HG03196 (cell line): ENCODE data around the gene ATG7.
"Not testable (repeated sequence)": the region's sequence is repeated elsewhere in the genome, so short reads cannot be mapped to it uniquely, and the experiment has no call there.

ENCODE experiments used
- ATAC-seq: cut with Tn5 transposase; IDR thresholded peaks from one replicate; pipeline ENCODE4 v1.9.1; 2021; ENCODE audit not compliant: unreplicated experiment

Gene ATG7

DNA sequence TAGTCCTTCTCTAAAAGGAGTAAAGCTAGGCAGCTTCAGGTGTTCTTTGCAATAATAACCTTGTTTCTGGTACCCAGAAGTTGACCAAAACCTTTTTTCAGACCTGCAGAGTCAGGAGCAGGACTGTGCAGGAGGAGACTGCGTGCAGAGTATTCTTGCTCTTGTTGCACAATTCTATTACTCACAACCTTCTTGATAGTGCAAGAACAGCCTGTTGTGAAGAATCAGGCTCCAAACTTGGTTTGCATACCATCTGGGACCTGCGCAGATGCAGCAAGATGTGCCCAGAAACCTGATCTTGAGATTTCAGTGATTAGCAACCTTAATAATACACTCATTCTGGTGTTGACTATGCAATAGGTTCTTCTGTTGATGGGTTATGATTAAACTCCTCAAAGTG, 111.9 kb downstream of the ATG7 start:
- ATAC-seq, result no peak

DNA sequence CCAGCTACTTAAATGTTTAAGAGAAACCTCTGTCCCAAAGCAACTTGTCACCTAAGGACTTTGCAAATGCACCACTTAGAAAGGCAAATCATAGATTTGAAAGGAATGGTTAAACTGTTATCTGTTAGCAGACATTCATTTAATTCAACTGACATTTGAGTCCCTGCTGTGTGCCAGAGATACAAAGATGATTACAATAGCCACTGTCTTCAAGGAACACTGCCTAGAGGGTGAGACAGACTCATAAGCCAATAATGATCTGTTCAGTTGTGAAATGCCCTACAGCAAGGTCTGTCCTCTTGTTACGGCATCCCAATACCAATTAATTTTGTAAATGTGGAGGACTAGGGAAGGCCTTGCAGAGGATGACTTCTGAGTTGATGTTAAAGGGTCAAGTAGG, 113.1 kb downstream of the ATG7 start:
- ATAC-seq, result no peak

GRCh38 chr3:11385891-11386290, 113.7 kb downstream of the ATG7 start:
- no peak for ATAC-seq

DNA sequence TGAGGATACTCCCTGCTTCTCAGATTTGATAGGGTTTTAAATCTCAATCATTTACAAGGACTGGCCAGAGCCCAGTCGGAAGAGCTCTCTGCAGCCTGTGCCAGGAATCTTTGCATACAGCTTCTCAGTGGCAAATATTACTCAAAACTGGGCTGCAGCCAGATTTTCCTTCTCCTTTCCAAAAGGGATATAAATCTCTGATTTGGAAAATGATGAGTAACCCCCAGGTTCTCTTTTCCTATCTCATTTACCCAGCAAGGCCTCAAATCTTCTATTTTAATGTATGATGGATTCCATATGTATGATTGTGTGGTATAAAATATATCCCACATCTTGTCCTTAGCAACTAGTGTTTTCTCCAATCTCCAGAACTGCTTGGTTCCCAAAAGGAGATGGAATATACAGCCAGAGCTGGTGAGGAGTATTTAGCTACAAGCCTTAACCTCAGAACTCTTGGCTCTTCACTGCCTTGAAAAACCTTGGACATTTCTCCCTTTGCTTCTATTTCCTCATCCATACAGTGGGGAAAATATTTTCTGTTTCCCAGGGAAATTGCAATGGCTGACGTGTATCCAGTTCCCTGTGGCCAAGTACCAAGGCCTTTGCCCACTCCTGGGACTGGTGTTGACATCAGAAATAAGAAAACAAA, 114.4 kb downstream of the ATG7 start:
- no peak for ATAC-seq

DNA sequence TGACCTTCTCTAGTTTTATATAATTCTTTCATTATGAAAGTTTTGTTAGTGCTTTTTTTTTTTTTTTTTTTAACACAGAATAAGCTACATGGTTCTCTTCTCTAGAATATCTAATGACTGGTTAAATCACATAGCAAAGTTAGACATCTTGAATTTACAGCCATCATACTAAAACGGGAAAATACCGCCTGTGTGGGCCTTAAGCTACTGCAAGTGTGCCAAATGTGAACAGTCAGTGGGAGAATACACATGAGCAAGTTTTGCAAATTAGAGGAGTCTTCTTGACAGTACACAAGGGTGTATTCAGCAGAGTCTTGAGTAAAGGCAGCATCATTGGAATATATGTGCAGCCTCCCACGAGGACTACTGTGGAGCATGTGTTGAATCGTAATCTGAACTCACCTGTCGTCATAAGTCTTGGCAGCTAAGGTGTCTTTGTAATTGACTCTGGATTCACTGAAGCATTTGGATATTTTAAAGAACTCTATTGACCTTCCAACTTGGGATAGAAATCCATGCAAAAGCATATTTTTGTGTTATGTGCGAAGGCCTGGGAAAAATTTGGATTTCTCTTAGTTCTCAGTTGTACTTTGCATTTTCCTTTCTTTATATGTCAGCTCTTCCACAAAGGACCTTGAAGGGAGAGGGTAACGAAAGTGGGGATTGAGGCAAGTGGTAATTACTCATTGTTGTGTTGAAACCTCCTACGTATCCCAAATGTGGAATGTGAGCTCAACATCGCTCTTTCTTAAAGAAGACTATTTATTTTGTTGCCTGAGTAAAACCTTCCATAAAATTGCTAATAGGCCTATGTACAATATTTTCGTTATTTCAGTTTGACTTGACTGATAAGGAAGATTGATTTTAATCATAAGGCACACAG, 117.4 kb downstream of the ATG7 start:
- ATAC-seq, result no peak

DNA sequence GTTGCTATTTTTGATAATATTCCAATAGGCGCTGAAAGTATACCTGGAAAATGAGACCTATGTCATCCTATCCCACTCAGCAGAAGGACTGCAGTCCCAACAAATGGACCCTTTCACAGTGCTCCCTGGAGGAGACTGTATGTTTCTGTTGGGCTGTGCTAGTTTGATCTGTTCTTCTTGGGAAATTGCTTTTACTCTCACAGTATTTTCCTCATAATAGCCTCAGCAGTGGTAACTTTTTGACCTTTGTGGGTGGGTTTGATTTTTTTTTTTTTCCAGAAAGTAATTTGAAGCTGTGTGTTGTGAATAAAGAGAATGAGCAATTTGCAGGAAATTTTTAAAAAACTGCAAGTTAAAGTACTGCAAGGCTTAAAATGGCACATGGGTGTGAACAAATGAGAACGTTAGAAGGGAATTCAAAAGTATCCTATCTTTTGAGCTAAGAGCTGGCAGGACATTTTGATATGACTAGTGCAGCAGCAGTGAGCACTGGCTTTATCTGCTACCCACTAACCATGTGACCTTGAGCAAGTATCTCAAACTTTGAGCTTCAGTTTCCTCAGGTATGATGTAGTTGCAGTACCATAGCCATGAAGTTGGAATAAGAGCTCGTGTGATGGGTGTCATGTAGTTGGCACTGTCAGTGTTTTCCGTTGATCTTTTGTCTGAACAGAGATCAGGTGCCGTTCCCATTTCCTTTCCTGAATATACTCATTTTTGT, 118.4 kb downstream of the ATG7 start:
- no peak for ATAC-seq

- ATAC-seq, result no peak
These were observed 119.1 kb downstream of the ATG7 start for GRCh38 chr3:11391174-11391879.

GRCh38 chr3:11392014-11392859, 120.0 kb downstream of the ATG7 start:
- no peak for ATAC-seq

GRCh38 chr3:11392860-11393114, 120.6 kb downstream of the ATG7 start:
- no peak for ATAC-seq

- ATAC-seq, result no peak
These were observed 121.2 kb downstream of the ATG7 start for GRCh38 chr3:11393401-11393800.

DNA sequence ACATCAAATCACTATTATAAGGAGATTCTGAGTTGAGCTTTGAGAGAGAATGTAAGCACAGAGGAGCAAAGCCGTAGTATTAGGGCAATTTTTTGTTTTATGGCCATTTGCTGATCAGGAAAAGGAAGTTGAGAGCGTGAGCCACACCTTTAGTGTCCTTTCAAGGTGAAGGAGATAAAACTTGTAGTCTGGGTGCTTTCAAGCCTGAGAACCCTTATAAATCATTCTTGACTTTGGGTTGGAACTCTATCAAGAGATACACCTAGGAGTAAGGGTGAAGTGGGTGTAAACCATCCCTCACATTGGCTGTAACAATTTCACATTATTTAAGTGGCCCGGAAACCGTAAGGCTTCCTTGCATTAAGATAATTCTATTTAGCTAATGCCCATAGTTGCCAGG, 122.2 kb downstream of the ATG7 start:
- ATAC-seq, result no peak

DNA sequence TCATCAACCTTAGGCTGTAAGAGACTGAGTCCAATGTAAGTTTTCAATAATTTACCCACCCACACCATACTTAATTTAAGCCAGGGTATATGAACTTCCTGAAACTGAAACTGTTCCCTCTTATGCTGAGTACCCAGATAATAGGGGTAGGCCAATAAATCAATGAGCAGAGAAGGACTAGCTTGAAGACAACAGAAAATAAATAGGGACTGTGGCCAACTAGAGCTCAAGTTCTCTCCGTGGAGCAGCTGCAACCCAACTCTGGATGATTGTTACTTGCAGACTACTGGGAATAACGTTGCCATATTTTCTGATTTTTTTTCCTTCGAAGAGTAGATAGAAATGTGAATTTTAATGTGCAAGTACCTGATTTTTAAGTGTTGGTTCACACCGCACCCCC, 128.0 kb downstream of the ATG7 start:
- no peak for ATAC-seq

DNA sequence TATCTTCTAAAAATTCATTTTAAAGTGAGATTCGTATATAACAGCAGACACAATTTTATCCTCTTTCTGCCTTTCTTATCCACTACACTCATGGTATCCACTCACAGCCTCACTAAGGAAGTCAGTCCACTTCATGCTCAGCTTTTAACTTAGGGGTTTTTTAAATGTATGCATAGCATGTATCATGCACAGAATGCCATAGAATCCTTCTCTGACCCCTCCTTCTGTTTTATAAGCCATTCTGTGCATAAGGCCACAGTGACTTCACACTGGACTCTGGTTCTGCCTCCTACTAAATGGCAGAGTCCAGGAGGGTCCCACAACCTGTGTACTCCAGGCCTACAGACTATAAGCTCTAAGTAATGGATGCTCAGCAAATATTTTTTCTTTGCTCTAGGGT, 129.2 kb downstream of the ATG7 start:
- no peak for ATAC-seq

DNA sequence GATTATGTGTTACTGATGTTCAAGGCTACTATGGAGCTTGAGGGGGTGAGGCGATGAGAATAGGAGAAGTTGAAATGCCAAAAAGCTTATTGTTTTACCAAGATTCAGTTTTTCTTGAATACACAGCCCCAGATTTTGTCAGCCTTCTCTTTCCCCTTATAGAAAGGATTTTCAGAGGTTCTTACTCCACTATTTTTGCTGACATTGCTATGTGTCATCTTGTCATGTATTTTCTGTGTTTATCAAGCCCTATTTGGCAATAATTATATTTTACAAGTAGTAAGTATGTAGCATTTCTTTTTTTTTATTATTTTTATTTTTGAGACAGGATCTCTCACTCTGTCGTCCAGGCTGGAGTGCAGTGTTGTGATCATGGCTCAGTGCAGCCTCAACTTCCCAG, 133.1 kb downstream of the ATG7 start:
- no peak for ATAC-seq

DNA sequence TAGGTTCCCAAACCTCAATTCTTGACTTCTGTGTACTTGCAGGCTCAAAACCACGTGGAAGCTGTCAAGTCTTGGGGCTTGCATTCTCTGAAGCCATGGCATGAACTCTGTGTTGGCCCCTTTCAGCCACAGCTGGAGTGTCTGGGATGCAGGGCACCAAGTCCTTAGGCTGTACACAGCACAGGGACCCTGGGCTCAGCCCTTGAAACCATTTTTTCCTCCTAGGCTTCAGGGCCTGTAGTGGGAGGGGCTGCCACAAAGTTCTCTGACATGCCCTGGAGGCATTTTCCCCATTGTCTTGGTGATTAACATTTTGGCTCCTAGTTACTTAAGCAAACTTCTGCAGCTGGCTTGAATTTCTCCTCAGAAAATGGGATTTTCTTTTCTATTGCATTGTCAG, 135.4 kb downstream of the ATG7 start:
- no peak for ATAC-seq

DNA sequence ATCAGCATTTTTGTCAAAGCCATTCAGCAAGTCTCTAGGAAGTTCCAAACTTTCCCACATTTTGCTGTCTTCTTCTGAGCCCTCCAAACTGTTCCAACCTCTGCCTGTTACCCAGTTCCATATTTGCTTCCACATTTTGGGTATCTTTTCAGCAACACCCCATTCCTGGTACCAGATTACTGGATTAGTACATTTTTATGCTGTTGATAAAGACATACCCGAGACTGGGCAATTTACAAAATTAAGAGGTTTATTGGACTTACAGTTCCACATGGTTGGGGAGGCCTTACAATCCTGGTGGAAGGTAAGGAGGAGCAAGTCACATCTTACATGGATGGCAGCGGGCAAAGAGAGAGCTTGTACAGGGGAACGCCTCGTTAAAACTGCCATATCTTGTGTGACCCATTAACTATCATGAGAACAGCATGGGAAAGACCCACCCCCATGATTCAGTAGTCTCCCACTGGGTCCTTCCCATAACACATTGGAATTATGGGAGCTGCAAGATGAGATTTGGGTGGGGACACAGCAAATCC, 136.2 kb downstream of the ATG7 start:
- not testable (repeated sequence) for ATAC-seq

DNA sequence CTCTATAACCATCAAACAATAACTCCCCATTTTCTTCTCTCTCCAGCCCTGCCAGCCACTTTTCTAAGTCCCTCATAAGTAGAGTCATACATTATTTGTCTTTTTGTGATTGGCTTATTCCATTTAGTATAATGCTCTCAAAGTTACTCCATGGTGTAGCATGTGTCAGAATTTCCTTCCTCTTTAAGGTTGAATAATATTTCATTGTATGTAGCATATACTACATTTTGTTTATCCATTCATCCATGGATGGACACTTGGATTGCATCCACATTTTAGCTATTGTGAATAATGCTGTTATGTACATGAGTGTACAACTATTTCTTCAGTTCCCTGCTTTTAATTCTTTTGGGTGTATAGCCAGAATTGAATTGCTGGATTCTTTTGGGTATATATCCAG, 138.4 kb downstream of the ATG7 start:
- no peak for ATAC-seq

DNA sequence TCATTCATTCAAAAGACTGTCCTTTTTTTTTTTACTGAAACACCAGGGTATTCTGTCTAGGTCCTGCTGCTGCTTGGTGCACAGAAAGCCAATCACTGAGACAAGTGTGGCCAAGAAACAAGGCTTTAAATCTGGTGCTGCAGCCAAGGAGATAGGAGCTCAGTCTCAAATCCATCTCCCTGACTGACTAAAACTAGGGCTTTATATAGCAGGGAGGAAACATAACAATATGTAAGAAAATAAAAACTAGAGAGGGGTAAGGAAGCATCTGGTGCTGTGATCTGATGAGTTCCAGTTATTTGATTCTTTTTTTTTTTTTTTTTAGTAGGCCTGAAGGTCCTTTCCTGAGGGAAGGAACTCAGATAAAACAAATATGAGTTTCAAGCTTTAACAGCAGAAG, 139.8 kb downstream of the ATG7 start:
- ATAC-seq, result no peak

GRCh38 chr3:11413071-11413470, 140.9 kb downstream of the ATG7 start:
- ATAC-seq, result no peak

GRCh38 chr3:11415099-11415498, 142.9 kb downstream of the ATG7 start:
- no peak for ATAC-seq
